ENCODE data around the gene IL12RB2. TPM values are rescaled to one million over a fixed set of nuclear protein-coding genes. Genes with fewer than 3 reads are reported as not detected.

The IL12RB2 gene
- 27.2 and 27.8 TPM in 2 replicates for total RNA-seq

- intact Hi-C loops (cut with micrococcal nuclease) = loop anchor here (1.0 to 10.0 kb wide), 6 partner anchors 13 to 373 kb away; partner anchors contain the start of genes SERBP1 and SLC35D1
These were observed at the start of gene IL12RB2 for GRCh38 chr1:67307251-67308060. TSS of gene IL12RB2 (plus strand) at chr1:67307873. CDS start at chr1:67320369, 12,496 bp downstream.

- intact Hi-C loops (cut with micrococcal nuclease) = no loop called here
These were observed 46.0 kb upstream of the IL12RB2 start for GRCh38 chr1:67261680-67262079.

- intact Hi-C loops (cut with micrococcal nuclease) = no loop called here
These were observed 44.9 kb upstream of the IL12RB2 start for GRCh38 chr1:67262735-67263134.

GRCh38 chr1:67264152-67264551, 43.5 kb upstream of the IL12RB2 start:
- intact Hi-C loops (cut with micrococcal nuclease) = no loop called here

- intact Hi-C loops (cut with micrococcal nuclease) = no loop called here
These were observed 42.8 kb upstream of the IL12RB2 start for GRCh38 chr1:67264899-67265298.

- intact Hi-C loops (cut with micrococcal nuclease) = no loop called here
These were observed 38.6 kb upstream of the IL12RB2 start for GRCh38 chr1:67269061-67269460.

- intact Hi-C loops (cut with micrococcal nuclease) = no loop called here
These were observed 37.1 kb upstream of the IL12RB2 start for GRCh38 chr1:67270541-67270940.

- intact Hi-C loops (cut with micrococcal nuclease) = no loop called here
These were observed 34.1 kb upstream of the IL12RB2 start for GRCh38 chr1:67273591-67273990.

- intact Hi-C loops (cut with micrococcal nuclease) = loop anchor here (2.0 kb wide), 2 partner anchors 20 to 30 kb away; no protein-coding TSS in a partner anchor
These were observed 32.9 kb upstream of the IL12RB2 start for GRCh38 chr1:67274623-67275325.

- intact Hi-C loops (cut with micrococcal nuclease) = no loop called here
These were observed 27.0 kb upstream of the IL12RB2 start for GRCh38 chr1:67280696-67281095.

GRCh38 chr1:67281244-67281643, 26.4 kb upstream of the IL12RB2 start:
- intact Hi-C loops (cut with micrococcal nuclease) = no loop called here

GRCh38 chr1:67285780-67286488, 21.7 kb upstream of the IL12RB2 start:
- intact Hi-C loops (cut with micrococcal nuclease) = no loop called here

GRCh38 chr1:67290236-67290635, 17.4 kb upstream of the IL12RB2 start:
- intact Hi-C loops (cut with micrococcal nuclease) = no loop called here

GRCh38 chr1:67294836-67295617, 12.6 kb upstream of the IL12RB2 start:
- intact Hi-C loops (cut with micrococcal nuclease) = loop anchor here (2.0 kb wide), 2 partner anchors 14 to 20 kb away; no protein-coding TSS in a partner anchor

- intact Hi-C loops (cut with micrococcal nuclease) = no loop called here
These were observed 8.9 kb upstream of the IL12RB2 start for GRCh38 chr1:67298762-67299161.

GRCh38 chr1:67299296-67299695, 8.4 kb upstream of the IL12RB2 start:
- intact Hi-C loops (cut with micrococcal nuclease) = no loop called here

- intact Hi-C loops (cut with micrococcal nuclease) = loop anchor here (10.0 kb wide), 2 partner anchors 66 to 366 kb away; no protein-coding TSS in a partner anchor
These were observed 7.1 kb upstream of the IL12RB2 start for GRCh38 chr1:67300561-67300960.

- intact Hi-C loops (cut with micrococcal nuclease) = loop anchor here (1.0 to 10.0 kb wide), 4 partner anchors 8 to 369 kb away; no protein-coding TSS in a partner anchor
These were observed 3.6 kb upstream of the IL12RB2 start for GRCh38 chr1:67304023-67304422.

- intact Hi-C loops (cut with micrococcal nuclease) = loop anchor here (2.0 to 10.0 kb wide), 4 partner anchors 72 to 372 kb away; partner anchors contain the start of genes SERBP1 and SLC35D1
These were observed 1.1 kb upstream of the IL12RB2 start for GRCh38 chr1:67306547-67306946.

GRCh38 chr1:67308136-67308535, 463 bp downstream of the IL12RB2 start:
- intact Hi-C loops (cut with micrococcal nuclease) = loop anchor here (2.0 to 10.0 kb wide), 4 partner anchors 13 to 373 kb away; partner anchors contain the start of gene SLC35D1

Data from T-helper 2 cell treated with Interferon-gamma antibody and Interleukin-4, amounts not matched to agents 100 ng/mL and 5 ng/mL, for 36 hours (primary cell).